H9 (cell line): ENCODE results near the gene SCP2. TPM values are rescaled to one million over a fixed set of nuclear protein-coding genes. Genes with fewer than 3 reads are reported as not detected.

Experiments
- DNase-seq: peaks from one replicate; pipeline ENCODE4 v3.0.0-alpha.2; 2017
- H2AFZ ChIP-seq: one replicate; pipeline ENCODE4 v1.6.1; 2013; ENCODE audit warnings: mild to moderate bottlenecking, low read length, control low read depth, moderate library complexity
- H2AK5ac ChIP-seq: 2 replicates; pipeline ENCODE4 v1.6.1; 2013; ENCODE audit warnings: low read length, control low read depth, mixed read lengths; ENCODE audit not compliant: insufficient read length
- H2BK120ac ChIP-seq: one replicate; pipeline ENCODE4 v1.6.1; 2013; ENCODE audit warnings: low read depth, mild to moderate bottlenecking, low read length, control low read depth, inconsistent platforms; ENCODE audit not compliant: poor library complexity, severe bottlenecking
- H2BK12ac ChIP-seq: 2 replicates; pipeline ENCODE4 v1.6.1; 2013; ENCODE audit warnings: low read length, control low read depth, mixed read lengths, low read depth; ENCODE audit not compliant: insufficient read length
- H2BK15ac ChIP-seq: 2 replicates; pipeline ENCODE4 v1.6.1; 2013; ENCODE audit warnings: low read depth, low read length, control low read depth
- H2BK20ac ChIP-seq: one replicate; pipeline ENCODE4 v1.6.1; 2013; ENCODE audit warnings: low read depth, mild to moderate bottlenecking, low read length, control low read depth, inconsistent platforms; ENCODE audit not compliant: poor library complexity, severe bottlenecking
- H2BK5ac ChIP-seq: 2 replicates; pipeline ENCODE4 v1.6.1; 2013; ENCODE audit warnings: low read length, control low read depth, mixed read lengths; ENCODE audit not compliant: insufficient read length
- H3K14ac ChIP-seq: 2 replicates; pipeline ENCODE4 v1.6.1; 2013; ENCODE audit warnings: low read length, control low read depth; ENCODE audit not compliant: insufficient read depth
- H3K18ac ChIP-seq: 2 replicates; pipeline ENCODE4 v1.6.1; 2013; ENCODE audit warnings: low read depth, mild to moderate bottlenecking, mixed read lengths, low read length, control low read depth; ENCODE audit not compliant: insufficient read length
- H3K23ac ChIP-seq: 2 replicates; pipeline ENCODE4 v1.6.1; 2013; ENCODE audit warnings: low read length, control low read depth, mixed read lengths, low read depth; ENCODE audit not compliant: insufficient read length
- H3K23me2 ChIP-seq: 2 replicates; pipeline ENCODE4 v1.6.1; 2013; ENCODE audit warnings: low read depth, mild to moderate bottlenecking, mixed read lengths, low read length, control low read depth; ENCODE audit not compliant: insufficient read length, poor library complexity, severe bottlenecking
- H3K27ac ChIP-seq: 2 replicates; pipeline ENCODE4 v1.5.1; 2013; ENCODE audit warnings: low read length, control low read depth, mixed read lengths, low read depth; ENCODE audit not compliant: insufficient read length
- H3K27me3 ChIP-seq: 2 replicates; pipeline ENCODE4 v1.6.1; 2013; ENCODE audit warnings: low read length, control low read depth, inconsistent platforms; ENCODE audit not compliant: insufficient read depth
- H3K4ac ChIP-seq: 2 replicates; pipeline ENCODE4 v1.6.1; 2013; ENCODE audit warnings: low read depth, mild to moderate bottlenecking, control low read depth, inconsistent platforms, low read length, moderate library complexity
- H3K4me1 ChIP-seq: 2 replicates; pipeline ENCODE4 v1.6.1; 2013; ENCODE audit warnings: low read length, control low read depth, inconsistent platforms; ENCODE audit not compliant: insufficient read depth
- H3K4me2 ChIP-seq: 2 replicates; pipeline ENCODE4 v1.6.1; 2013; ENCODE audit warnings: low read length, control low read depth, mixed read lengths; ENCODE audit not compliant: insufficient read length, insufficient read depth
- H3K56ac ChIP-seq: 2 replicates; pipeline ENCODE4 v1.6.1; 2013; ENCODE audit warnings: low read depth, mild to moderate bottlenecking, mixed read lengths, low read length, control low read depth; ENCODE audit not compliant: insufficient read length
- H3K79me1 ChIP-seq: 2 replicates; pipeline ENCODE4 v1.6.1; 2013; ENCODE audit warnings: low read depth, mild to moderate bottlenecking, moderate library complexity, low read length, control low read depth, inconsistent platforms; ENCODE audit not compliant: insufficient read depth, poor library complexity, severe bottlenecking
- H3K79me2 ChIP-seq: 2 replicates; pipeline ENCODE4 v1.6.1; 2013; ENCODE audit warnings: low read length, control low read depth, inconsistent platforms; ENCODE audit not compliant: insufficient read depth
- H3K9ac ChIP-seq: 2 replicates; pipeline ENCODE4 v1.6.1; 2013; ENCODE audit warnings: low read length, control low read depth, mixed read lengths; ENCODE audit not compliant: insufficient read length; ENCODE audit errors: extremely low read depth
- H3K9me3 ChIP-seq: one replicate; pipeline ENCODE4 v1.6.1; 2013; ENCODE audit warnings: low read depth, low read length, inconsistent platforms; ENCODE audit not compliant: control insufficient read depth
- H3T11ph ChIP-seq: one replicate; pipeline ENCODE4 v1.6.1; 2013; ENCODE audit warnings: mild to moderate bottlenecking, low read length, control low read depth, inconsistent platforms
- H4K20me1 ChIP-seq: one replicate; pipeline ENCODE4 v1.6.1; 2013; ENCODE audit not compliant: control insufficient read depth, insufficient read length, insufficient read depth
- H4K5ac ChIP-seq: 2 replicates; pipeline ENCODE4 v1.6.1; 2013; ENCODE audit warnings: low read depth, mild to moderate bottlenecking, mixed read lengths, low read length, control low read depth; ENCODE audit not compliant: insufficient read length
- H4K8ac ChIP-seq: replicated peaks from 2 replicates; pipeline ENCODE4 v1.6.1; 2013; ENCODE audit warnings: low read length, control low read depth, mixed read lengths, low read depth; ENCODE audit not compliant: insufficient read length
- H4K91ac ChIP-seq: 2 replicates; pipeline ENCODE4 v1.6.1; 2013; ENCODE audit warnings: low read depth, mild to moderate bottlenecking, moderate library complexity, mixed read lengths, low read length, control low read depth; ENCODE audit not compliant: insufficient read length
- H3K27ac Mint-ChIP-seq, 3 experiments: 2 replicates in 2 of 3; 3 replicates in 1 of 3; pipeline ENCODE4 v1.8.0; 2020 to 2021; ENCODE audit warnings: mixed read lengths in 3 of 3, mild to moderate bottlenecking in 1 of 3, moderate library complexity in 1 of 3
- H3K27me3 Mint-ChIP-seq: 2 replicates; pipeline ENCODE4 v1.8.0; 2021; ENCODE audit warnings: low read depth, mild to moderate bottlenecking, moderate library complexity, mixed read lengths
- H3K36me3 Mint-ChIP-seq, 3 experiments: 2 replicates in 2 of 3; 3 replicates in 1 of 3; pipeline ENCODE4 v1.8.0; 2020 to 2021; ENCODE audit warnings: low read depth in 3 of 3, mixed read lengths in 3 of 3; ENCODE audit not compliant: insufficient read depth in 1 of 3
- H3K4me1 Mint-ChIP-seq, 2 experiments: 2 replicates each; pipeline ENCODE4 v1.8.0; 2020; ENCODE audit warnings: mixed read lengths in 2 of 2
- H3K4me3 Mint-ChIP-seq, 2 experiments: 2 replicates in 1 of 2; 3 replicates in 1 of 2; pipeline ENCODE4 v1.8.0; 2020 to 2021; ENCODE audit warnings: mild to moderate bottlenecking in 2 of 2, mixed read lengths in 2 of 2, moderate library complexity in 1 of 2
- H3K9me3 Mint-ChIP-seq, 2 experiments: 2 replicates in 1 of 2; 3 replicates in 1 of 2; pipeline ENCODE4 v1.8.0; 2020; ENCODE audit warnings: mild to moderate bottlenecking in 2 of 2, mixed read lengths in 2 of 2, moderate library complexity in 1 of 2
- WGBS: extraction: QIAGEN DNeasy Blood & Tissue Kit; methylation state at CpG from one replicate; pipeline ENCODE4 v1.1.7; 2013; ENCODE audit warnings: missing lambda C conversion rate, low lambda C conversion rate, mixed read lengths; ENCODE audit not compliant: insufficient read length; ENCODE audit errors: extremely low coverage; 5-methylcytosine and 5-hydroxymethylcytosine counted together
- total RNA-seq: library from RNA; stranded (reverse); gene quantifications from 2 replicates; pipeline ENCODE4 v1.2.1, GENCODE V29; 2021
- TF ChIP-seq, protein P1 (sequence below): fragments of 200-600 bp; sonication (generic); conservative IDR thresholded peaks from 3 replicates; pipeline ENCODE4 v1.8.0; 2021; ENCODE audit warnings: antibody characterized with exemption, mild to moderate bottlenecking

SCP2 gene
- total RNA-seq, 1 experiment from 2014 or later = 48.8 TPM

- no peaks in the 10 kb centered on the region for H3K9me3 Mint-ChIP-seq
- H3K4me3 Mint-ChIP-seq = no peak overlapping the region
- H3T11ph ChIP-seq = no peak overlapping the region
- TF ChIP-seq, protein P1, sequence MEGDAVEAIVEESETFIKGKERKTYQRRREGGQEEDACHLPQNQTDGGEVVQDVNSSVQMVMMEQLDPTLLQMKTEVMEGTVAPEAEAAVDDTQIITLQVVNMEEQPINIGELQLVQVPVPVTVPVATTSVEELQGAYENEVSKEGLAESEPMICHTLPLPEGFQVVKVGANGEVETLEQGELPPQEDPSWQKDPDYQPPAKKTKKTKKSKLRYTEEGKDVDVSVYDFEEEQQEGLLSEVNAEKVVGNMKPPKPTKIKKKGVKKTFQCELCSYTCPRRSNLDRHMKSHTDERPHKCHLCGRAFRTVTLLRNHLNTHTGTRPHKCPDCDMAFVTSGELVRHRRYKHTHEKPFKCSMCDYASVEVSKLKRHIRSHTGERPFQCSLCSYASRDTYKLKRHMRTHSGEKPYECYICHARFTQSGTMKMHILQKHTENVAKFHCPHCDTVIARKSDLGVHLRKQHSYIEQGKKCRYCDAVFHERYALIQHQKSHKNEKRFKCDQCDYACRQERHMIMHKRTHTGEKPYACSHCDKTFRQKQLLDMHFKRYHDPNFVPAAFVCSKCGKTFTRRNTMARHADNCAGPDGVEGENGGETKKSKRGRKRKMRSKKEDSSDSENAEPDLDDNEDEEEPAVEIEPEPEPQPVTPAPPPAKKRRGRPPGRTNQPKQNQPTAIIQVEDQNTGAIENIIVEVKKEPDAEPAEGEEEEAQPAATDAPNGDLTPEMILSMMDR = no peak
- peaks cover 2% of the 10 kb centered on the region; the same call in 1 of the 2 replicates for H3K27me3 Mint-ChIP-seq
- no peak overlapping the region for H2BK20ac ChIP-seq
- H3K23me2 ChIP-seq = no peaks in the 10 kb centered on the region
- no peak overlapping the region for H2BK15ac ChIP-seq
- DNase-seq = no peak
- no peak overlapping the region for H3K14ac ChIP-seq
- no peaks in the 10 kb centered on the region for H3K4me1 ChIP-seq
- H3K9me3 ChIP-seq = no peaks in the 10 kb centered on the region
- WGBS = no CpG with 5 or more reads among the region's 2 CpGs
- no peak overlapping the region for H4K5ac ChIP-seq
- no peak overlapping the region for H2BK5ac ChIP-seq
- H3K4ac ChIP-seq = no peak overlapping the region
- H3K18ac ChIP-seq = no peak overlapping the region
- H3K27me3 ChIP-seq = no peaks in the 10 kb centered on the region
- H3K4me2 ChIP-seq = no peak overlapping the region
- no peak overlapping the region for H2BK12ac ChIP-seq
- no peaks in the 10 kb centered on the region for H3K36me3 Mint-ChIP-seq
- no peak overlapping the region for H2AFZ ChIP-seq
- no peaks in the 10 kb centered on the region for H3K79me1 ChIP-seq
- H3K23ac ChIP-seq = no peak overlapping the region
- no peak overlapping the region for H3K9ac ChIP-seq
- no peak overlapping the region for H3K27ac Mint-ChIP-seq
- H4K91ac ChIP-seq = no peak overlapping the region
- H3K4me1 Mint-ChIP-seq = no peaks in the 10 kb centered on the region
- H3K56ac ChIP-seq = no peak overlapping the region
- no peak overlapping the region for H2AK5ac ChIP-seq
- H4K8ac ChIP-seq = no peak overlapping the region
- no peak overlapping the region for H2BK120ac ChIP-seq
- H3K79me2 ChIP-seq = no peaks in the 10 kb centered on the region
- H4K20me1 ChIP-seq = no peaks in the 10 kb centered on the region
- H3K27ac ChIP-seq = no peak overlapping the region
Observed at GRCh38 chr1:52963101-52963500, 36.0 kb downstream of the SCP2 start.
